Activated naive CD4-positive, alpha-beta T cell treated with anti-CD3 and anti-CD28 coated beads, Interleukin-2, amount 50 U/mL, for 24 hours (primary cell): ENCODE data around the gene UVRAG.
A peak's percentile ranks its signal among the peaks of the same experiment; 100 is the strongest.
"Not testable (repeated sequence)": the region's sequence is repeated elsewhere in the genome, so short reads cannot be mapped to it uniquely, and the experiment has no call there.

Experiments
- H3K27ac Mint-ChIP-seq: one replicate; pipeline ENCODE4 v1.8.0; 2021; ENCODE audit warnings: mild to moderate bottlenecking, mixed read lengths
- H3K27me3 Mint-ChIP-seq: one replicate; pipeline ENCODE4 v1.8.0; 2021; ENCODE audit warnings: mixed read lengths
- H3K36me3 Mint-ChIP-seq: one replicate; pipeline ENCODE4 v1.8.0; 2021; ENCODE audit warnings: mixed read lengths
- H3K4me1 Mint-ChIP-seq: one replicate; pipeline ENCODE4 v1.8.0; 2021; ENCODE audit warnings: mixed read lengths
- H3K4me3 Mint-ChIP-seq: one replicate; pipeline ENCODE4 v1.8.0; 2021; ENCODE audit warnings: mild to moderate bottlenecking, mixed read lengths
- H3K9me3 Mint-ChIP-seq: one replicate; pipeline ENCODE4 v1.8.0; 2021; ENCODE audit warnings: mixed read lengths

UVRAG gene

GRCh38 chr11:75840522-75840921 lies 25.5 kb downstream of the UVRAG start:
- H3K4me3 Mint-ChIP-seq: no peak overlapping the region
- H3K4me1 Mint-ChIP-seq: peaks cover 43% of the 10 kb centered on the region

GRCh38 chr11:75841739-75842138 lies 26.7 kb downstream of the UVRAG start:
- Mint-ChIP-seq H3K27ac (no peak overlapping the region), H3K27me3 (no peaks in the 10 kb centered on the region), H3K4me3 (no peak overlapping the region), H3K9me3 (no peaks in the 10 kb centered on the region), H3K36me3 (peaks cover 10% of the 10 kb centered on the region), H3K4me1 (peaks cover 43% of the 10 kb centered on the region)

More at GRCh38 chr11:75840522-75840921, 25.5 kb downstream of the UVRAG start:
- H3K36me3 Mint-ChIP-seq: peaks cover 10% of the 10 kb centered on the region
- H3K9me3 Mint-ChIP-seq: no peaks in the 10 kb centered on the region
- H3K27me3 Mint-ChIP-seq: no peaks in the 10 kb centered on the region
- peak overlapping the region; percentile 60 for H3K27ac Mint-ChIP-seq

GRCh38 chr11:75845324-75845723 lies 30.3 kb downstream of the UVRAG start:
- Mint-ChIP-seq H3K4me3 (no peak overlapping the region), H3K36me3 (peaks cover 6% of the 10 kb centered on the region), H3K27me3 (no peaks in the 10 kb centered on the region), H3K4me1 (peaks cover 37% of the 10 kb centered on the region), H3K9me3 (no peaks in the 10 kb centered on the region), H3K27ac (no peak overlapping the region)

- H3K9me3 Mint-ChIP-seq: no peaks in the 10 kb centered on the region
- H3K36me3 Mint-ChIP-seq: peaks cover 6% of the 10 kb centered on the region
- no peaks in the 10 kb centered on the region for H3K27me3 Mint-ChIP-seq
- H3K27ac Mint-ChIP-seq: no peak overlapping the region
- H3K4me3 Mint-ChIP-seq: no peak overlapping the region
- H3K4me1 Mint-ChIP-seq: peaks cover 37% of the 10 kb centered on the region
Observed at GRCh38 chr11:75849894-75850293, 34.9 kb downstream of the UVRAG start.

- no peak overlapping the region for H3K4me3 Mint-ChIP-seq
- no peaks in the 10 kb centered on the region for H3K9me3 Mint-ChIP-seq
- H3K27me3 Mint-ChIP-seq: no peaks in the 10 kb centered on the region
- H3K4me1 Mint-ChIP-seq: peaks cover 37% of the 10 kb centered on the region
- no peak overlapping the region for H3K27ac Mint-ChIP-seq
- H3K36me3 Mint-ChIP-seq: peaks cover 6% of the 10 kb centered on the region
Observed at GRCh38 chr11:75850787-75851186, 35.8 kb downstream of the UVRAG start.

GRCh38 chr11:75851203-75851602 lies 36.2 kb downstream of the UVRAG start:
- no peaks in the 10 kb centered on the region for H3K27me3 Mint-ChIP-seq
- peaks cover 4% of the 10 kb centered on the region for H3K36me3 Mint-ChIP-seq
- H3K4me3 Mint-ChIP-seq: no peak overlapping the region
- peaks cover 33% of the 10 kb centered on the region for H3K4me1 Mint-ChIP-seq
- H3K27ac Mint-ChIP-seq: no peak overlapping the region
- no peaks in the 10 kb centered on the region for H3K9me3 Mint-ChIP-seq

- no peak overlapping the region for H3K27ac Mint-ChIP-seq
- no peaks in the 10 kb centered on the region for H3K9me3 Mint-ChIP-seq
- H3K27me3 Mint-ChIP-seq: no peaks in the 10 kb centered on the region
- peaks cover 35% of the 10 kb centered on the region for H3K4me1 Mint-ChIP-seq
- no peak overlapping the region for H3K4me3 Mint-ChIP-seq
- peaks cover 9% of the 10 kb centered on the region for H3K36me3 Mint-ChIP-seq
Observed at GRCh38 chr11:75852406-75853017, 37.5 kb downstream of the UVRAG start.

- not testable (repeated sequence) for H3K36me3 Mint-ChIP-seq, H3K9me3 Mint-ChIP-seq, H3K27ac Mint-ChIP-seq, H3K27me3 Mint-ChIP-seq, H3K4me3 Mint-ChIP-seq
- peaks cover 36% of the 10 kb centered on the region for H3K4me1 Mint-ChIP-seq
Observed at GRCh38 chr11:75853563-75853962, 38.6 kb downstream of the UVRAG start.

- H3K27ac Mint-ChIP-seq: no peak overlapping the region
- peaks cover 9% of the 10 kb centered on the region for H3K36me3 Mint-ChIP-seq
Observed at GRCh38 chr11:75853971-75854370, 39.0 kb downstream of the UVRAG start.

GRCh38 chr11:75855206-75855605 lies 40.2 kb downstream of the UVRAG start:
- Mint-ChIP-seq H3K27me3 (no peaks in the 10 kb centered on the region), H3K4me3 (no peak overlapping the region)

More at GRCh38 chr11:75853971-75854370, 39.0 kb downstream of the UVRAG start:
- Mint-ChIP-seq H3K27me3 (no peaks in the 10 kb centered on the region), H3K4me1 (peaks cover 33% of the 10 kb centered on the region), H3K4me3 (no peak overlapping the region), H3K9me3 (no peaks in the 10 kb centered on the region)

GRCh38 chr11:75856912-75857311 lies 41.9 kb downstream of the UVRAG start:
- H3K27ac Mint-ChIP-seq: no peak overlapping the region
- H3K9me3 Mint-ChIP-seq: no peaks in the 10 kb centered on the region
- peaks cover 14% of the 10 kb centered on the region for H3K4me1 Mint-ChIP-seq
- no peak overlapping the region for H3K4me3 Mint-ChIP-seq
- H3K36me3 Mint-ChIP-seq: peaks cover 13% of the 10 kb centered on the region
- no peaks in the 10 kb centered on the region for H3K27me3 Mint-ChIP-seq

More at GRCh38 chr11:75855206-75855605, 40.2 kb downstream of the UVRAG start:
- Mint-ChIP-seq H3K9me3 (no peaks in the 10 kb centered on the region), H3K4me1 (peaks cover 26% of the 10 kb centered on the region), H3K36me3 (peaks cover 9% of the 10 kb centered on the region), H3K27ac (no peak overlapping the region)

GRCh38 chr11:75858042-75858441 lies 43.0 kb downstream of the UVRAG start:
- H3K4me1 Mint-ChIP-seq: peaks cover 14% of the 10 kb centered on the region
- H3K9me3 Mint-ChIP-seq: no peaks in the 10 kb centered on the region
- peak overlapping the region; percentile 6 for H3K27ac Mint-ChIP-seq
- peaks cover 11% of the 10 kb centered on the region for H3K36me3 Mint-ChIP-seq
- no peaks in the 10 kb centered on the region for H3K27me3 Mint-ChIP-seq
- H3K4me3 Mint-ChIP-seq: peak overlapping the region; percentile 3

GRCh38 chr11:75858613-75859012 lies 43.6 kb downstream of the UVRAG start:
- H3K9me3 Mint-ChIP-seq: no peaks in the 10 kb centered on the region
- peaks cover 16% of the 10 kb centered on the region for H3K4me1 Mint-ChIP-seq
- H3K36me3 Mint-ChIP-seq: peaks cover 11% of the 10 kb centered on the region
- H3K4me3 Mint-ChIP-seq: no peak overlapping the region
- no peak overlapping the region for H3K27ac Mint-ChIP-seq
- H3K27me3 Mint-ChIP-seq: no peaks in the 10 kb centered on the region

- Mint-ChIP-seq H3K4me1 (peaks cover 18% of the 10 kb centered on the region), H3K4me3 (no peak overlapping the region), H3K9me3 (no peaks in the 10 kb centered on the region), H3K36me3 (peaks cover 11% of the 10 kb centered on the region), H3K27ac (no peak overlapping the region), H3K27me3 (no peaks in the 10 kb centered on the region)
Observed at GRCh38 chr11:75859614-75860013, 44.6 kb downstream of the UVRAG start.

- Mint-ChIP-seq H3K27ac (peak overlapping the region; percentile 1), H3K4me1 (peaks cover 19% of the 10 kb centered on the region), H3K9me3 (no peaks in the 10 kb centered on the region), H3K27me3 (no peaks in the 10 kb centered on the region), H3K36me3 (peaks cover 6% of the 10 kb centered on the region), H3K4me3 (no peak overlapping the region)
Observed at GRCh38 chr11:75862437-75862836, 47.4 kb downstream of the UVRAG start.

- Mint-ChIP-seq H3K27me3 (no peaks in the 10 kb centered on the region), H3K4me3 (no peak overlapping the region), H3K9me3 (no peaks in the 10 kb centered on the region), H3K27ac (no peak overlapping the region), H3K4me1 (peaks cover 22% of the 10 kb centered on the region), H3K36me3 (no peaks in the 10 kb centered on the region)
Observed at GRCh38 chr11:75867778-75868374, 52.9 kb downstream of the UVRAG start.
